GM19467 (cell line): ENCODE measurements around the gene NINL.
"Not testable (repeated sequence)": the region's sequence is repeated elsewhere in the genome, so short reads cannot be mapped to it uniquely, and the experiment has no call there.

ENCODE experiments used
- ATAC-seq: cut with Tn5 transposase; IDR thresholded peaks from one replicate; pipeline ENCODE4 v1.9.1; 2021; ENCODE audit warnings: mild to moderate bottlenecking, moderate library complexity; ENCODE audit not compliant: unreplicated experiment

Gene NINL

DNA sequence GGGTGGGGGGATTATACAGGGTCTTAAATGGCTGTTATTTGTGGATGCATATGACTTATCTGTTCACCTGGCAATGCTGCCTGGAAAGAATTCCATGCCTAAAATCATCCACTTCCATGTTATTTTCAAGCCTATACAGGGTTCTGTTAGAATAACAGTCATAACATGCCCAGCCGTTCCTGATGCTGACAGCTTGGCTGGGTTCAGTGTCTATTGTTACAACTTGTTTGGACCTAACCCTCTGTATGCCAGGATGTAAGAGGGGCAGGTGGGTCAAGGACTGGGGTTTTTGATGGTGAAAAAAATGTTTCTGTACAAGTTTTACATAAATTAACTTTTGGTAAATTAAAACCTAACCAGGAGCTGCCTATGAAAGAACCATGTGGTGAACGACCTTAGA is 98.0 kb downstream of the NINL start:
- ATAC-seq, result no peak

DNA sequence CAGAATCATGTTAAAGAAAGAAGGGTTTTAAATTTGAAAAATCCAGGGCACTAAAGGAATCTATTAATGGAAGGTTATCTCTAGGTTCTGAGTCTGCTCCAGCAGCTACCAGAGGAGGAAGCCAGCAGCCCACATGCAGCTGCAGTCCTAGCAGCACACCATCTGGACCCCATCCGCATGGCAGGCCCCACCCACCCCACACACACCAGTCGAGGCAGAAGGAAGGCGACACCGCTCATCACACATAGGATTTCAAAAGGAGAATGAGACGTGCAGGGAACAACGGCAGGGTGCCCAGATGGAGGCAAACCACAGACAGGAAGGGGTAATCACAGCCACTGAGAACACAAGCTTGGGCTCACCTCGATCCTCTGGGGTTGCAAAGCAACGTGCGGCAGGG is 99.0 kb downstream of the NINL start:
- ATAC-seq, result no peak

DNA sequence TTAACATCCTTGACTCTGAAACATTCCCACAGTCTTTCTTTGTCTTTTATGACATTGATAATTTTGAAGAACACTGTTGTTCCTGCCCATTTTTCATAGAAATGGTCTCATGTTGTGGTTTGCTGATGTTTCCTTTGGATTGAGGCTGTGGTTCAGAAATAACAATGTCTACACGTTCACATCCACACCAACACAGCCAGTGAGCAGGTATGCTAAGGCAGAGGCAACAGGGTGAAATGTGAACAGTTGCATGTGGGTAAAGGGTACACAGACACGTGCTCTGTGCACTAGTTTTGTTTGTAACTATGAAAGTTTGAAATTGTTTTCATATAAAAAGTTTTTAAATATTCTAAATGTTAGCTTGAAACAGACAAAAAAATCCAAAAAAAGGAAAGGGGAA is 99.5 kb downstream of the NINL start:
- no peak for ATAC-seq

DNA sequence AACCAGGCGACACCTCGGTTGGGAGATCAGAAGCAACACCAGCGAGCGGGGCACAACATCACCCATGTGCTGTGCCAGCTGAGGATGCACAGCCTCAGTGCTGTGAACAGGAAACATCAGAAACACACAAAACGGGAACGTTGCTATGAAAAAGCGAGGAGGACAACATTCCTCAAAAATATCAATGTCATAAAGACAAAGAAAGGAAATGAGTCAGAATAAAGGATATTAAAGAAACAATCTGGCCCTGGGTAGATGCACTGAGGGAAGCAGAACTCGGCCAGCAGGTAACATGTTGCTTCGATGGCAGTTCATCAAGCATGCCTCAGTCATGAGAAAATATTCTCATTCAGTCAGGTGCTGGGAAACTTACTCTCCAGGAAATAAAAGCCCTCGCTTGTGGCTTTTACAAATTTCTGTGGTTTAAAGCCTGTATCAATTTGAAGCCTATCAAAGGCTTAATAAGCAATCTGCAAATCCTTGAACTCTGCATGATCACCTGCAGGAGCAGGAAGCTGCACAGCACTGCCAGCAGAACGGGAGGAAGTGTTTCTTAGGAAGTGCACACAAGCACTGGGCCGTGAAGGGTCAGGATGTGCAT is 100.3 kb downstream of the NINL start:
- no peak for ATAC-seq

DNA sequence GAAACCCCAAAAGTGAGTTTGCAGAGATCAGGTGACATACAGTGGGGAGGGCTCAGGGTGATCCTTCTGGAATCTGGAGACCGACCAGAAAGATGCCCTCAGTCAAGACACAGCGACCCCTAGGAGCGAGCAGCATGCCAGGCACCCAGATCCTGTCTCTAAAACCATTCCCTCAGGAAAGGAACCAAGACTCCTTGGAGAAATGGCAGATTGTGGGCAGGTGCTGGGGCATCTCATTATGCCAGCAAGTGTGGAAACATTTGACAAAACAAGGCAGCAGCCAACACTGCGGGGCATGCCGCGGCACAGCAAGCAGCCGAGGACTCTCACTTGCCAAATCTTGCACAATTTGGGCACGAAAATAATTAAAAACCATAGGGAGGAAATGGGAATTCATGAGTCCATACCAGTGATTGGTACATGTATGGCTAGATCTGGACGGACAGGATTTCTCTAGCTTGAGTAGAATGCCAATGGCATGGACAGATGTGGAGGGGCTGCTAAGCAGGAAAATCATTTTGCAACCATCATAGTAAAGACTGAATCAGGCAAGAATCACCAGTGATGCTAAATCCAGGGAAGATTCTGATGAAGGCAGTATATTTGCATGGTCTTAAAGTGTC is 101.0 kb downstream of the NINL start:
- ATAC-seq, result no peak

DNA sequence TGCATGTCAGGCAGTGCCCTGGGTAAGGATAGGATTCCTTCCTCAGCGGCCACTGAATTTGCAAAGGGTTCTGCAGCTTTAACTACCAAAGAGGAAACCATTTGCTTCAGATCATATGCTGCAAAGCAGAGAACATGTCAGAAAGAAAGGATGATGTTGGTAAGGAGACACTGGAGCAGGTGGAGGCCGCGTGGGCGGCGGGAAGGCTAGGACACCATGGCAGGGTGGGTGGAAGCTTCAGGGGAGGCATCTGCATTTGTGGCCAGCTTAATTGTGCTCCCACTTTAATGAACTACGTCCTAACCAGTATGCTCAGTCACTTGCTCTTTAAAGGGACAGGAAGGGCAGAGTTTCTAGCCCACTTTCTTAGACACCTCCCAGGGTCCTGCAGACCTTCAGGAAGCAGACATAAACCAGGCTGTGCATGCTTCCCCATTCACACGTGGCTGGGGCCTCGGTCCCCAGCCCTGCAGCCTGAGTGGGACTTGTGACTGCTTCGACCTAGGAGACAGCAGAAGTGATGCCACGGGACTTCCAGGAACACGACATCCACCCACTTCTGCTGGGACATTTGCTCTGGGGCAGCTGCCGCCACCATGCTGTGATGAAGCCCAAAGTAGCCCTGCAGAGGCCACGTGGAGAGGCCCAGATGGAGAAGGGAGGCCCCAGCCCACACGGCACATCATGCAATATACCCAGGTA is 101.7 kb downstream of the NINL start:
- ATAC-seq, result no peak

DNA sequence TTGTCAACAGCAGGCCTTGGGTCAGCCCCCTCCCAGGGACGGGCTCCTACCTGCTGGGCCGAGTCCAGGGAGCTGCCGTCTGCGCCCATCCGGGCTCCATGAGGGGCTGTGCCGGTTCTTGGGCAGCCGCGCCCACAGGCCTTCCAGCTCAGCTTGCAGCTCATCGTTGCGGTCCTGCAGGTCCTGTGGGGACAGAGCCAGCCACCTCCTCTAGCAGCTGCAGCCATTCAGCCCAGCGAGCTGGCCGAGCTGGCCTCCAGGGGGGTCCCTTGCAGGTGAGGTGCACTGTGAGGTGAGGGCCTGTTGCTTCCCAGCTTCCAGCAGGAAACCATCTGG is 103.4 kb downstream of the NINL start:
- ATAC-seq, result no peak

DNA sequence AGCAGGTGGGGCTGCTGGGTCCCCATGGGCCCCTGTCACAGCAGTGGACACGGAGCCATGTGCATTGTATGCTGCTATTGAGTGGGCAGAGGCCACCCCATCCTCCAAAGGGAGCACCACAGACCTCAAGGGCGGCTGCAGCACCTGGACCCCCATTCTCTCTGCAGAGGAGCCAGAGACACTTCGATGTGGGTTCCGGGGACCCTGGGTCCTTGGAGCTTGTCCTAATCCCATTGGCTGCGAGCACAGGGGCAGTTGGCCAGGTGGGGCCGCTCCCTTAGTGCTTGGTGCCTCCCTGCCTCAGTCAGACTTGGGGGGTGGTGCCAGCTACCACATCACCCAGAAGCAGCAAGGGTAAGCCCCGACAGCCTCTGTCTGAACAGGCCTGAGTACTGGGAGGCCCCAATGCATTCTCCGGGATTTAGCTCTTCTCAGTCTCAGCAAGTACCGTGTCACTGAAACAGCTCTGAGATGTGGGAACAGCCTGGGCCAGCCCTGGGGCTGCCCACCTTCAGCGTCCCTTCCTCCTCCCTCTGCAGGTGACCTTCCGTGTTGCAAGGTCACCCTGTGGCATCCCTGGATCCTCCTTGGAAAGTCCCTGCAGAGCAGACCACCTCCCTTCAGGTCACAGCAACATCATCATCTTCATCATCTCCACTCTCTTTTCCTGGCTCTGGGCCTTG is 104.0 kb downstream of the NINL start:
- ATAC-seq, result no peak

DNA sequence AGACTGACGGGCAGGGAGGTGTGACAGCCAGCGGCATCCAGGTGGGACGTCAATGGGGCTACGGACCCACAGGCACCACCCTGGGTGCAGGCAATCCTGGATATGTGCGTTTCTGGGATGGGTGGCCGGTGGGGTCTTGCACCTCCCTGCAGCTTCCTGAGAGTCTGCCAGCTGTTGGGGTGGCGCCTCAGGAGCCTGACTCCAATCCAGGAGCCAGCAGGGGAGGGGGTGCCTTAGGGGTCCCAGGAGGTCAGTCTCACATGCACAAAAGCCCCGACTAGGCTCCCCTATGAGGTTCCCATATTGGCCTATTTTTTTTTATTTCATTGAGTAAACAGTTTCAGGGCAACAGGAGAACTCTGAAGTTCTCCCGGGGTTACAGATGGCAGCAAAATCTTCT is 104.5 kb downstream of the NINL start:
- no peak for ATAC-seq

DNA sequence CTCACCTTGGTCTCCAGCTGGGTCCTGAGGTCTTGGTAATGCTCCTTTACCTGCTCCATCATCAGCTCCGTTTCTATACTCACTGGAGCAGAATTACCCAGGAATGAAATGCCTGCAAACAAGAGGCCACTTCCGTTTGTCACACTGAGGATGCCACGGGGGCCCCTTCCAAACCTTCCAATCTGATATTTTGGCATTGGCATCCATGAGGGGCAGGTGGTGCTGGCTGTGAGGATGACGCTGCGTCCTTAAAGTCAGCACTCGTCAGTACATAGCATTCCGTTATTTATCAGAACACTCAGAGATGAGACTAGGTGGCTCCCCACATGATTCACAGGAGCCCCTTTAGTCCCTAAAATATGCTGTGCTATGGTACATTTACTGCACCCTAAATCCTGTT is 105.2 kb downstream of the NINL start:
- ATAC-seq, result no peak

DNA sequence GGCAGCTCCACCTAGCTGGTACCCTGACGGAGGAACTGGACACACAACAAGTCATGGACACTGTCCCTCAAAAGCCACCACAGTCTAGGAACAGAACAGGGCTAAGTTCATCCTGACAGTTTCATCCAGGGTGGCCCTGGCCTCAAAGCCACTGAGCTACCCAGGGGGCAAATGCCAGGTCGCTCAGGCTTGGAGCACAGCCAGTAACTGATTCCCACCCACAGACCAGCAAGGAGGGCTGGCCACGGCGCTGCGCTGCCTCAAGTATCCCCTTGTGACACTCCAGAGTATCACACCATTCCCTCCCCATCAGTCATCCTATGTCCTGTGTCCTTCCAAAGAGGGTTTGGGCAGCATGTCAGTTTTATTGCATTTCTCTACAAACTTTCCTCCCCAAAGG is 105.7 kb downstream of the NINL start:
- no peak for ATAC-seq

DNA sequence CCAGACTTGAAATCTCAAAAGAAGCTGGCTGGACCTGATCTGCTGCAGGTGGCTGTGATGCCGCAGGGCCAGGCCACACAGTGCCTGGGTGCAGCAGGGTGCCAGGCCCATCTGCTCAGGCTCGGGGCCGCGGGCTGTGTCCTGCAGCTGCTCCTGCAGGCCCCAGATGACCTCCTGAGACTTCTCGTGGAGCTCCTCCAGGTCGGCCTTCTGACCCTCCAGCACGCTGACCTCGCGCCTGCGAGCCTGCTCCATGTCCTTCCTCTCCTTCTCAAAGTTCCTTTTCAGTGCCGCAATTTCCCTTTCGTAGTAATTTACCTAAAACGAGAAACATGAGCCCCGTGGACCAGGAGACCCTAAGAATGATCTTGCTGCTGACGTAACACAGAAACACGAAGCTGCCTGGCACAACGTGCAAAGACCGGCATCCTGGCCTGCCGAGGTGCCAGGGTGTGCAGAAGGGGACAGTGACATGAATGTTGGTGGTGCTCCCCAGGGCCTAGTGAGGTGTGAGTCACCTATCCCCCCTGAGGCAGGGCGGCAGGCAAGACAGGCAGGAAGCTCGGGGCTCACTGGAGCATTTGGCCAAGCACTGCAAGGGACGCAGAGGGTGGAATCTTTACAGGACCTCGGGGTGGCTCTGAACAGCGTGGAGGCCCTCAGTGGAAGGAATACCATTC is 106.3 kb downstream of the NINL start:
- ATAC-seq, result no peak

DNA sequence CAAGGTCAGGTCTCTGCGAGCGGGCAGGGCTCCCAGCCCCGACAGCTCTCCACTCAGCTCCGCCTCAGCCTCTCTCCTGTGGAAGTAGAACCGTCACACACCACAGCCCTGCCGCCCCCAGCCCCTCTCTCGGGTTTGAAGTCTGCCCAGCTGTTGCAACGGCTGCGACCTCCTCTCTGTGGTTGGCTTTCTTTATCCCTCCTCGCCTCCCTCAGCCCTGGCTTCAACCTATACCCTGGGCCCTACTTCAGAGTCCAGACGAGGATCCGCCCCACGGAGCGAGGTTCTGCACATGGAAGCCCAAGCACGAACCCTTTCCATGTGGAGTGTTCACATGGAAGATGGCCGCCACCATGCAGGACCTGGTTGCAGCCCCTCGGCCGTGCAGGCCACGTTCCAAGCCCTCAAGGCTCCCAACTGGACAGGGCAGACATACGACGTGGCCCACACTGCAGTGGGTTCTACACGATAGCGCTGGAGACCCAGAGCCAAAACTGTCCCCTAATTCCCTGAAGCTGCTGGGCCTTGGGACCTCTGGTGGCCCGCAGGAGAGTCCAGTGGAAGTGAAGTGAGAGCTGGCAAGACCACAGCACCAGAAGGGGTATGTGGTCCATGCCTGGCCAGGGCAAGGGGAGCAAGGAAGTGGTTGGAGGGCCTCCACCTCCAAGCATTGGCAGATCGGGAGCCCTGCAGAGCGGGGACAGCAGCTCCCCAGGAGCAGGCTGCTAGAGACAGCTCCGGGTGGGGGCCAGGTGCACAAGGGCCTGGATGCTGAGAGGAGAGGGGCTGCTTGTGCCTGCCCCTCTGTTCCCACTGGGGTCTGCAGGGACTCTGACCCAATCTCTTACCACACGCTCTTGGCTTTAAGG is 108.1 kb downstream of the NINL start:
- ATAC-seq, result no peak

DNA sequence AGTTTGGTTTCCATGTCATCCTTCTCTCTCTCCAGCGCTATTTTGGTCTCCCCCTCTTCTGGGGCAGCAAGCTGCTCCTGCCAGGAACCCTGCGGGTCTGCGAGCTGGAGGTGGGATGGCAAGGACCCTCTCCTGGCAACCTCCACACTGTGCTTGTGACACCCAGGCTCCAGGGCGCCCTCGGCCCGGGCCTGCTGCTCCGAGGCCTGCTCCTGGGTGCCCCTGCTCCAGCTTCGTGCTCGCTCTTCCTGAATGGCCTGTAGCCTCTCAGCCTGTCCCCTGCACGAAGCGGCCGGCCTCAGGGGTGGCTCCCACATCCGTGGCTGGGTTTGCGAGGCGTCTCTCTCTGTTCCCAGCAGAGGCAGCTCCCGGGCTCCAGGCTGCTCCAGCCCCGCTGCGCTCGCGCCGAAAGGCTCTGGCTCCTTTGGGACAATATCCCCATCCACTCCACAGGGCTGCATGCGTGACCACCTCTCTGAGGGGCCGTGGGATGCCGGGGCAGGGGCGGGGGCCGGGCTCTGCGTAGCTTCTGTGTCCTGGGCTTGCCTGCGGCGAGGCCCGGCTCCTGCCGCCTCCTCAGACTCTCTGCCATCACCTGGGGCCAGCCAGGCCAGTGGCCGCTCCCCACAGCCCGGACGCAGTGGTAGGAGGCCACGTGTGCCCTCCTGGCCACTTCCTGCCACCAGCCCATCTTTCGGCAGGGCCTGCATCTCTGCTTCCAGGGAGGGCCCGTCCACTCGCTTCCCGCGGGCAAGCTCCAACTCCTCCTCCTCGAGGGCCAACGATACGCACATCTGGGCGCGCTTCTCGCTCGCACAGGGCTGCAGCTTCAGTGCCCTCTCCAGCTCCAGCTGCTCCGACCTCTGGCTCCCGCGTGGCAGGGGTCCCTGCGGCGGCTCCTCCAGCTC is 109.0 kb downstream of the NINL start:
- ATAC-seq, result no peak

DNA sequence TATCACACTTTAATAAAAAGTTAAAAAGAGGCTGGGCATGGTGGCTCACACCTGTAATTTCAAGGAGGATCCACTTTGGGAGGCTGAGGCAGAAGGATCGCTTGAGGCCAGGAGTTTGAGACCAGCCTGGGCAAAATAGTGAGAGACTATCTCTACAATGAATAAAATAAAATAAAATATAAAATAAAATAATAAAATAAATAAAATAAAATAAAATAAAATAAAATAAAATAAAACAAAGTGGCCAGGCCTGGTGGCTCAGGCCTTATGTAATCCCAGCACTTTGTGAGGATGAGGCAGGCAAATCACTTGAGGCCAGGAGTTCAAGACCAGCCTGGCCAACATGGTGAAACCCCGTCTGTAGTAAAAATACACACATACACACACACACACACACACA is 112.0 kb downstream of the NINL start:
- not testable (repeated sequence) for ATAC-seq

DNA sequence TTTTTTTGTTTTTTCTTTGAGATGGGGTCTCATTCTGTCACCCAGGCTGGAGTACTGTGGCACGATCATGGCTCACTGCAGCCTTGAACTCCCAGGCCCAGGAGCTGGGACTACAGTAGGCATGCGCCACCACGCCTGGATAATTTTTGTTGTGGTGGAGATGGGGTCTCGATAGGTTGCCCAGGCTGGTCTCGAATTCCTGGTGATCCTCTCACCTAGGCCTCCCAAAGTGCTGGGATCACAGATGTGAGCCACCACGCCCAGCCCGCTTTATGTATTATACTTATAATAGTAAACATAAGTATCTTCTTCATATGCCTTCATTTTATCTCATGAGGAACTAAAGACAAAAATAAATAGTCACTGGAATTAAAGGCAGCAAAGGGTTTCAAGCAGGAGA is 114.3 kb downstream of the NINL start:
- no peak for ATAC-seq

DNA sequence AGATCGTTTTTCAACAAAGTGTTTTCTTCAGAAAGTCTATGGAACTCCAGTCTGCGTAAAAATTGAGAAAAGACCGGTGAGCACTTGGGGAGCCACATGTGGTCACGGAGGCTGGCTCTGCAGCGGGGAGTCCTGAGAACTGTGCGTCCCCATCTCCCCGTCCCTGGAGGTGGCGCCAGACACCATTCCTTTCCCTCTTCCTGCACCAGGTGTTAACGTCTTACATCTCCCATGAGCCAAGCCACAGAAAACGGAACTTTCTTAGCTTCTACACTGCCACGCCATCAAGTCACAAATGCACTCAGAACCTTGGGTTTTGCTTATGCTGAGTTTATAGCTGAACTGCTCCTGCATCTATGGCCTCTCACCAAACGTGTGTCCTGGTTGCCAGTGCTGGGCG is 115.3 kb downstream of the NINL start:
- ATAC-seq, result peak; percentile 76

DNA sequence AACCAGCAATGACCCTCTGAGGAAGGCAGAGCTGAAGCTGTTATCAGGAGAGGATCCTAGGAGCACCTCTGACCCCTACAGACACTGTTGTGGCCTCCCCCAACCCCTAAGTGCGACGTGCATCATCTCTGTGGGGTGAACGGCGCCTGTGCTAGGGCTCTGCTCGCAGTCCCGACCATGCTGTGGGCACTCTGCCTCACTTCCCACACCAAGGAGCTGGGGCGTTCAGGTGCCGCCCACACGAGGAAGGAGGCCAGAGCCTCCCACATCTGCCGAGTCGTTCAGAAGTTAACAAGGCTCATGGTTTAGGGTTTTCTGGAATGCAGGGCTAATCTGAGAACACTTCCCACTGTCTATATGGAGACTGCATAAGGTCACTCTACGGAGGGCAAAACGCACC is 115.8 kb downstream of the NINL start:
- ATAC-seq, result no peak
